Nephron (organoid): ENCODE measurements around the gene HBZ.
A peak's percentile ranks its signal among the peaks of the same experiment; 100 is the strongest.

Experiments
- H3K27ac Mint-ChIP-seq, 3 experiments: 2 replicates each; pipeline ENCODE4 v1.8.0; 2020; ENCODE audit warnings: mixed read lengths in 3 of 3, mild to moderate bottlenecking in 2 of 3, moderate library complexity in 1 of 3
- H3K27me3 Mint-ChIP-seq: 2 replicates; pipeline ENCODE4 v1.8.0; 2021; ENCODE audit warnings: low read depth, mild to moderate bottlenecking, moderate library complexity, mixed read lengths
- H3K36me3 Mint-ChIP-seq: 2 replicates; pipeline ENCODE4 v1.8.0; 2020; ENCODE audit warnings: low read depth, mixed read lengths
- H3K4me1 Mint-ChIP-seq: 2 replicates; pipeline ENCODE4 v1.8.0; 2020; ENCODE audit warnings: mixed read lengths
- H3K4me3 Mint-ChIP-seq, 3 experiments: 2 replicates each; pipeline ENCODE4 v1.8.0; 2020; ENCODE audit warnings: mild to moderate bottlenecking in 3 of 3, mixed read lengths in 3 of 3, moderate library complexity in 2 of 3
- H3K9me3 Mint-ChIP-seq: 2 replicates; pipeline ENCODE4 v1.8.0; 2020; ENCODE audit warnings: mixed read lengths
- CTCF ChIP-seq, 3 experiments: fragments of 200-600 bp; sonication (generic); IDR thresholded peaks; one replicate each; pipeline ENCODE4 v1.5.0; 2021; ENCODE audit warnings: antibody characterized with exemption in 3 of 3; ENCODE audit not compliant: unreplicated experiment in 3 of 3

HBZ gene

GRCh38 chr16:129075-129474 is 23.4 kb upstream of the HBZ start:
- H3K9me3 Mint-ChIP-seq = no peaks in the 10 kb centered on the region
- no peak overlapping the region for H3K27ac Mint-ChIP-seq
- TF ChIP-seq CTCF (IDR thresholded peaks at IDR 0.05; ENCODE audit: unreplicated experiment in 3 of 3) = no peak
- H3K4me3 Mint-ChIP-seq = no peak overlapping the region
- no peaks in the 10 kb centered on the region for H3K27me3 Mint-ChIP-seq
- H3K36me3 Mint-ChIP-seq = no peaks in the 10 kb centered on the region
- peaks cover 4% of the 10 kb centered on the region for H3K4me1 Mint-ChIP-seq

DNA sequence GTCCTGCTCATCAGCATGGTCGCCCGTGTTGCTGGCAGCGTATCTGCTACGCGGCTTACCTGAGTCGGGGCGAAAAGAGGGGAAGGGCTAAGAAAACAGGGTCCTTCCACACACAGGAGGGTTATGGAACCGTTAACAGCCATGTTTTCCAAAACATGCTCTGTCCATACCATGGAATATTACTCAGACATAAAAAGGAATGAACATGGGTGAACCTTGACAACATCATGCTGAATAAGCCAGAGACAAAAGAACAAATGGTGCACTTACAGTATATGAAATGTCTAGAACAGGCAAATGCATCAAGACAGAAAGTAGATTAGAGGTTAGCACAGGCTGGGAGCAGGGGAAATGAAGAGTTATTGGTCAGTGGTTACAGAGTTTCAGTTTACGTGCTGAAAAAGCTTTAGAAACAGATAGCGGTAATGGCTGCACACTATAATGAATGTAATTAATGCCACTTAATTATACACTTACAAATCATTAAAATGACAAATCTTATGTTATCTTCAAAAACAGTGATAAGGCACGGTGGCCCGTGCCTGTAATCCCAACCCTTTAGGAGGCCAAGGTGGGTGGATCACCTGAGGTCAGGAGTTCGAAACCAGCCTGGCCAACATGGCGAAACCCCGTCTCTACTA is 21.8 kb upstream of the HBZ start:
- H3K4me1 Mint-ChIP-seq = peaks cover 13% of the 10 kb centered on the region
- TF ChIP-seq CTCF (IDR thresholded peaks at IDR 0.05; ENCODE audit: unreplicated experiment in 3 of 3) = no peak
- H3K36me3 Mint-ChIP-seq = peaks cover 4% of the 10 kb centered on the region
- no peaks in the 10 kb centered on the region for H3K27me3 Mint-ChIP-seq
- H3K9me3 Mint-ChIP-seq = no peaks in the 10 kb centered on the region
- no peak overlapping the region for H3K27ac Mint-ChIP-seq
- H3K4me3 Mint-ChIP-seq = peak overlapping the region in 1 of 3 experiments; percentile 21

- TF ChIP-seq CTCF (IDR thresholded peaks at IDR 0.05; ENCODE audit: unreplicated experiment in 3 of 3) = no peak
- Mint-ChIP-seq H3K27me3 (no peaks in the 10 kb centered on the region), H3K4me1 (peaks cover 13% of the 10 kb centered on the region), H3K27ac (no peak overlapping the region), H3K36me3 (peaks cover 7% of the 10 kb centered on the region), H3K9me3 (no peaks in the 10 kb centered on the region), H3K4me3 (no peak overlapping the region)
These were observed 20.3 kb upstream of the HBZ start for GRCh38 chr16:132120-132519.

DNA sequence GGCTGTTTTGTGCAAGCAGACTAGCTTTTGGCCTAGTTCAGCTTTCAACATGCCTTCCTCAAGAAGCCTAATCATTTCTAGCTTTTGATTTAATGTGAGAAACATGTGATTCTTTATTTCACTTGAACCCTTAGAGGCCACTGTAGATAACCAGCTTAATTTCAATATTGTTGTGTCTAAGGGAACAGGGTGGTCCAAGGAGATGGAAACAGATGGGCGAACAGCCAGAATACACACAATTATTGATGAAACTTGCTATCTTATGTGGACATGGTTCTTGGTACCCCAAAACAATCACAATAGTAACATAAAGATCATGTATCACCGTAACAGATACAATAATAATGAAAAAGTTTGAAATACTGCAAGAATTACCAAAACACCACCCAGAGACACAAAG is 18.7 kb upstream of the HBZ start:
- H3K27me3 Mint-ChIP-seq = no peaks in the 10 kb centered on the region
- no peak for TF ChIP-seq CTCF (IDR thresholded peaks at IDR 0.05; ENCODE audit: unreplicated experiment in 3 of 3)
- no peaks in the 10 kb centered on the region for H3K9me3 Mint-ChIP-seq

DNA sequence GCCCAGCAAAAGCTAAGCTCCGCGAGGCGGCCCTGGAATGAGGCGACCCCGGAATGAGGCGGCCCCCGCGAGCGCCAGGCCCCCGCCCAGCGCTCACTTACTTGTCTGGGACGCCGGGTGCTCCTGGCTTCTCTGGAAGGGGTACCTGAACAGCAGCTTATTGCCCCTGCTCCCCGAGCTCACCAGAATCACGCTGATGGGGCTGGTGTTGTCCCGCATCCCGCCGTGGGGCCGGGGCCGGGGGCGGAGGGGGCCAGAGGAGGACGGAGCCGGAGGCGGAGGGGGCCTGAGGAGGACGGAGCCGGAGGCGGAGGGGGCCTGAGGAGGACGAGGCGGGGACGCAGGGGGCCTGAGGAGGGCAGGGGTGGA is 14.4 kb upstream of the HBZ start:
- Mint-ChIP-seq H3K27me3 (no peaks in the 10 kb centered on the region), H3K4me3 (peak overlapping the region; percentile 86 to 90 (median 87)), H3K36me3 (peaks cover 7% of the 10 kb centered on the region), H3K9me3 (no peaks in the 10 kb centered on the region), H3K27ac (peak overlapping the region in 2 of 3 experiments; percentile 79 to 91), H3K4me1 (peaks cover 13% of the 10 kb centered on the region)
- no peak for TF ChIP-seq CTCF (IDR thresholded peaks at IDR 0.05; ENCODE audit: unreplicated experiment in 3 of 3)

More for the DNA sequence above, 18.7 kb upstream of the HBZ start:
- Mint-ChIP-seq H3K27ac (peak overlapping the region in 2 of 3 experiments; percentile 42 to 58), H3K4me3 (peak overlapping the region in 2 of 3 experiments; percentile 16 to 19), H3K4me1 (peaks cover 13% of the 10 kb centered on the region), H3K36me3 (peaks cover 7% of the 10 kb centered on the region)

- H3K4me3 Mint-ChIP-seq = peak overlapping the region; percentile 73 to 83 (median 79)
- H3K27ac Mint-ChIP-seq = peak overlapping the region; percentile 48 to 59 (median 54)
- TF ChIP-seq CTCF (IDR thresholded peaks at IDR 0.05; ENCODE audit: unreplicated experiment in 3 of 3) = no peak
- H3K4me1 Mint-ChIP-seq = no peaks in the 10 kb centered on the region
- peaks cover 5% of the 10 kb centered on the region for H3K27me3 Mint-ChIP-seq
- H3K9me3 Mint-ChIP-seq = no peaks in the 10 kb centered on the region
- peaks cover 3% of the 10 kb centered on the region for H3K36me3 Mint-ChIP-seq
These were observed 12.1 kb upstream of the HBZ start for GRCh38 chr16:140175-140857.
